Measurements from ENCODE around the gene NPBWR2.

Gene NPBWR2

GRCh38 chr20:64152906-64153305 is 45.5 kb upstream of the NPBWR2 start:
- Histone ChIP-seq H3K36me3 (ENCODE audit: control insufficient read depth in 2 of 2, insufficient read depth in 1 of 2, low read length in 2 of 2) (no peaks in the 10 kb centered on the region), H3K4me1 (ENCODE audit: control insufficient read depth, insufficient read depth, low read length) (no peaks in the 10 kb centered on the region), H3K4me3 (ENCODE audit: low read depth, low read length) (no peak overlapping the region), H3K27ac (ENCODE audit: extremely low read depth, low read depth, low read length) (no peak overlapping the region), H3K9me3 (ENCODE audit: control insufficient read depth, insufficient read depth, low read depth, low read length) (no peaks in the 10 kb centered on the region)
- POLR2A ChIA-PET: no interaction called here
- CTCF ChIA-PET: no interaction called here
- TF ChIP-seq OVOL3 (tag by site-specific recombination; IDR thresholded peaks at IDR 0.05) (no peak), GLIS2 (tag by site-specific recombination; IDR thresholded peaks at IDR 0.05) (no peak)

GRCh38 chr20:64151633-64152530 is 44.5 kb upstream of the NPBWR2 start:
- POLR2A ChIA-PET: no interaction called here
- no peaks in the 10 kb centered on the region for H3K36me3 ChIP-seq (ENCODE audit: control insufficient read depth in 2 of 2, insufficient read depth in 1 of 2, low read length in 2 of 2)
- no peaks in the 10 kb centered on the region for H3K9me3 ChIP-seq (ENCODE audit: control insufficient read depth, insufficient read depth, low read depth, low read length)
- no peak for TF ChIP-seq PRDM4 (tag by site-specific recombination; IDR thresholded peaks at IDR 0.05)
- no peak for TF ChIP-seq ZNF140 (tag by site-specific recombination; IDR thresholded peaks at IDR 0.05)
- TF ChIP-seq ZNF18 (tag by site-specific recombination; IDR thresholded peaks at IDR 0.05): no peak
- TF ChIP-seq BCL11B (tag by site-specific recombination; IDR thresholded peaks at IDR 0.05; ENCODE audit: low read depth): no peak
- TF ChIP-seq ZNF133 (tag by site-specific recombination; IDR thresholded peaks at IDR 0.05): no peak
- TF ChIP-seq ZNF639 (tag by site-specific recombination; IDR thresholded peaks at IDR 0.05): no peak
- no peak for TF ChIP-seq ZNF274 (IDR thresholded peaks at IDR 0.05; ENCODE audit: low read length)
- TF ChIP-seq ZNF274 (tag by site-specific recombination; IDR thresholded peaks at IDR 0.05; ENCODE audit: borderline replicate concordance): no peak
- TF ChIP-seq ZNF677 (tag by site-specific recombination; IDR thresholded peaks at IDR 0.05): no peak
- TF ChIP-seq ZNF843 (tag by site-specific recombination; IDR thresholded peaks at IDR 0.05): no peak
- no peak for TF ChIP-seq ZNF266 (tag by site-specific recombination; IDR thresholded peaks at IDR 0.05; ENCODE audit: low read depth)
- TF ChIP-seq ZNF488 (tag by site-specific recombination; IDR thresholded peaks at IDR 0.05): no peak
- TF ChIP-seq BCL11A (tag by site-specific recombination; IDR thresholded peaks at IDR 0.05; ENCODE audit: low read depth): no peak
- no peaks in the 10 kb centered on the region for H3K4me1 ChIP-seq (ENCODE audit: control insufficient read depth, insufficient read depth, low read length)
- H3K4me3 ChIP-seq (ENCODE audit: low read depth, low read length): no peak overlapping the region
- CTCF ChIA-PET: interaction anchor here (1.6 kb wide), 1 partner anchor 10 kb away, joined by 5 read pairs; no protein-coding TSS in a partner anchor
- no peak overlapping the region for H3K27ac ChIP-seq (ENCODE audit: extremely low read depth, low read depth, low read length)
